Natural killer cell (primary cell): Measurements from ENCODE around the gene TMEM88. TPM values are rescaled to one million over a fixed set of nuclear protein-coding genes. Genes with fewer than 3 reads are reported as not detected.

Experiments
- ATAC-seq, 3 donors: fragments of 150-1000 bp in 2 of 3; fragments of 200-7000 bp in 1 of 3; cut with Tn5 transposase; 1 replicate in 1 of 3; 2 replicates in 2 of 3; pipeline ENCODE4 v1.10.0; 2021; ENCODE audit warnings: mild to moderate bottlenecking in 2 of 3, moderate library complexity in 2 of 3
- DNase-seq, 2 donors: peaks; one replicate each; pipeline versions ENCODE4 v3.0.0 to v3.0.0-alpha.2; 2013 to 2021; ENCODE audit warnings: mixed read lengths in 1 of 2
- H3K27ac ChIP-seq: one replicate; pipeline ENCODE4 v1.5.1; 2013; ENCODE audit warnings: mild to moderate bottlenecking, low read length
- H3K27me3 ChIP-seq: one replicate; pipeline ENCODE4 v1.6.1; 2013; ENCODE audit warnings: low read length; ENCODE audit not compliant: control insufficient read depth, insufficient read depth
- H3K36me3 ChIP-seq: one replicate; pipeline ENCODE4 v1.6.1; 2013; ENCODE audit warnings: low read length; ENCODE audit not compliant: control insufficient read depth, insufficient read depth
- H3K4me1 ChIP-seq: one replicate; pipeline ENCODE4 v1.6.1; 2013; ENCODE audit warnings: low read length; ENCODE audit not compliant: control insufficient read depth, insufficient read depth
- H3K4me3 ChIP-seq: one replicate; pipeline ENCODE4 v1.5.1; 2013; ENCODE audit warnings: low read length
- H3K9me3 ChIP-seq: one replicate; pipeline ENCODE4 v1.6.1; 2013; ENCODE audit warnings: low read length; ENCODE audit not compliant: control insufficient read depth, insufficient read depth
- H3K27ac Mint-ChIP-seq, 2 donors: one replicate each; pipeline ENCODE4 v1.8.0; 2022; ENCODE audit warnings: mild to moderate bottlenecking in 2 of 2, mixed read lengths in 2 of 2, moderate library complexity in 1 of 2
- H3K27me3 Mint-ChIP-seq, 2 donors: one replicate each; pipeline ENCODE4 v1.8.0; 2022; ENCODE audit warnings: low read depth in 2 of 2, mixed read lengths in 2 of 2
- H3K36me3 Mint-ChIP-seq: one replicate; pipeline ENCODE4 v1.8.0; 2022; ENCODE audit warnings: mixed read lengths
- H3K4me1 Mint-ChIP-seq, 2 donors: one replicate each; pipeline ENCODE4 v1.8.0; 2022; ENCODE audit warnings: mixed read lengths in 2 of 2
- H3K4me3 Mint-ChIP-seq: one replicate; pipeline ENCODE4 v1.8.0; 2022; ENCODE audit warnings: mild to moderate bottlenecking, moderate library complexity, mixed read lengths
- H3K9me3 Mint-ChIP-seq, 2 donors: one replicate each; pipeline ENCODE4 v1.8.0; 2022; ENCODE audit warnings: mixed read lengths in 2 of 2
- WGBS: methylation state at CpG from one replicate; pipeline ENCODE4 v1.1.7; 2013; ENCODE audit warnings: missing lambda C conversion rate; ENCODE audit not compliant: insufficient coverage; 5-methylcytosine and 5-hydroxymethylcytosine counted together
- intact Hi-C: fragments of 100-400 bp; cut with micrococcal nuclease; formaldehyde crosslinking; loops from one replicate; pipeline ENCODE4 v1.14.2; 2022
- total RNA-seq, 4 donors: library from RNA; stranded (reverse); fragments of 120-200 nt in 1 of 4; gene quantifications; one replicate each; pipeline versions ENCODE4 v1.2.3 to v1.2.4, GENCODE V29; 2013 to 2022
- TF ChIP-seq, protein P1 (sequence below): fragments of 200-600 bp; IDR thresholded peaks from one replicate; pipeline ENCODE4 v1.8.0; 2022; ENCODE audit warnings: antibody characterized with exemption

Gene TMEM88
- total RNA-seq, 3 donors from 2014 or later (not counting 1 experiment from before 2014, with no cell fraction given): 12.7 to 45.5 (median 27.6) TPM

GRCh38 chr17:7837408-7838088 is 17.3 kb upstream of the TMEM88 start:
- TF ChIP-seq, protein P1, sequence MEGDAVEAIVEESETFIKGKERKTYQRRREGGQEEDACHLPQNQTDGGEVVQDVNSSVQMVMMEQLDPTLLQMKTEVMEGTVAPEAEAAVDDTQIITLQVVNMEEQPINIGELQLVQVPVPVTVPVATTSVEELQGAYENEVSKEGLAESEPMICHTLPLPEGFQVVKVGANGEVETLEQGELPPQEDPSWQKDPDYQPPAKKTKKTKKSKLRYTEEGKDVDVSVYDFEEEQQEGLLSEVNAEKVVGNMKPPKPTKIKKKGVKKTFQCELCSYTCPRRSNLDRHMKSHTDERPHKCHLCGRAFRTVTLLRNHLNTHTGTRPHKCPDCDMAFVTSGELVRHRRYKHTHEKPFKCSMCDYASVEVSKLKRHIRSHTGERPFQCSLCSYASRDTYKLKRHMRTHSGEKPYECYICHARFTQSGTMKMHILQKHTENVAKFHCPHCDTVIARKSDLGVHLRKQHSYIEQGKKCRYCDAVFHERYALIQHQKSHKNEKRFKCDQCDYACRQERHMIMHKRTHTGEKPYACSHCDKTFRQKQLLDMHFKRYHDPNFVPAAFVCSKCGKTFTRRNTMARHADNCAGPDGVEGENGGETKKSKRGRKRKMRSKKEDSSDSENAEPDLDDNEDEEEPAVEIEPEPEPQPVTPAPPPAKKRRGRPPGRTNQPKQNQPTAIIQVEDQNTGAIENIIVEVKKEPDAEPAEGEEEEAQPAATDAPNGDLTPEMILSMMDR: no peak
- H3K27me3 Mint-ChIP-seq: peaks cover 0 to 11% of the 10 kb centered on the region in 2 donors
- ATAC-seq (no peak), DNase-seq (peak in 1 of 2 donors; percentile 50)
- Histone ChIP-seq H3K4me3 (no peak overlapping the region), H3K27ac (no peak overlapping the region), H3K9me3 (no peaks in the 10 kb centered on the region), H3K36me3 (no peaks in the 10 kb centered on the region), H3K27me3 (no peaks in the 10 kb centered on the region), H3K4me1 (peaks cover 67% of the 10 kb centered on the region)
- intact Hi-C loops: no loop called here
- 39% methylated on average over 6 of the region's 8 CpGs for WGBS
- peak overlapping the region; percentile 94 for H3K4me3 Mint-ChIP-seq
- H3K9me3 Mint-ChIP-seq: no peaks in the 10 kb centered on the region
- H3K27ac Mint-ChIP-seq: peak overlapping the region; percentile 97 to 100
- H3K4me1 Mint-ChIP-seq: peaks cover 61 to 86% of the 10 kb centered on the region in 2 donors
- no peaks in the 10 kb centered on the region for H3K36me3 Mint-ChIP-seq

GRCh38 chr17:7838090-7839075 is 16.5 kb upstream of the TMEM88 start:
- Histone ChIP-seq H3K4me3 (no peak overlapping the region), H3K36me3 (no peaks in the 10 kb centered on the region), H3K27ac (peak overlapping the region; percentile 14), H3K27me3 (no peaks in the 10 kb centered on the region), H3K9me3 (no peaks in the 10 kb centered on the region), H3K4me1 (peaks cover 72% of the 10 kb centered on the region)
- 29% methylated on average over 9 of the region's 12 CpGs for WGBS
- no peaks in the 10 kb centered on the region for H3K36me3 Mint-ChIP-seq
- H3K9me3 Mint-ChIP-seq: no peaks in the 10 kb centered on the region
- H3K4me1 Mint-ChIP-seq: peaks cover 67 to 91% of the 10 kb centered on the region in 2 donors
- ATAC-seq: no peak
- TF ChIP-seq, protein P1: no peak
- peak; percentile 35 to 48 for DNase-seq
- intact Hi-C loops: no loop called here
- H3K4me3 Mint-ChIP-seq: peak overlapping the region; percentile 58
- peaks cover 0 to 11% of the 10 kb centered on the region in 2 donors for H3K27me3 Mint-ChIP-seq
- peak overlapping the region; percentile 100 for H3K27ac Mint-ChIP-seq

GRCh38 chr17:7839190-7839875 is 15.5 kb upstream of the TMEM88 start:
- Mint-ChIP-seq H3K4me3 (no peak overlapping the region), H3K36me3 (no peaks in the 10 kb centered on the region), H3K27me3 (peaks cover 0 to 11% of the 10 kb centered on the region in 2 donors), H3K9me3 (no peaks in the 10 kb centered on the region), H3K27ac (peak overlapping the region; percentile 100), H3K4me1 (peaks cover 67 to 91% of the 10 kb centered on the region in 2 donors)
- no peaks in the 10 kb centered on the region for H3K27me3 ChIP-seq
- peak overlapping the region; percentile 14 for H3K27ac ChIP-seq
- no peak overlapping the region for H3K4me3 ChIP-seq
- no peaks in the 10 kb centered on the region for H3K9me3 ChIP-seq
- H3K36me3 ChIP-seq: no peaks in the 10 kb centered on the region
- ATAC-seq (no peak), DNase-seq (peak in 1 of 2 donors; percentile 46)
- TF ChIP-seq, protein P1: no peak
- intact Hi-C loops: no loop called here
- 85% methylated on average over 6 of the region's 6 CpGs for WGBS
- H3K4me1 ChIP-seq: peaks cover 72% of the 10 kb centered on the region
